Adrenal gland (tissue), 5 donors: ENCODE measurements around the gene TMEM121.

Experiments
- POLR2A ChIP-seq, 2 donors: fragments of 450-650 bp; IDR thresholded peaks; one replicate each; pipeline ENCODE4 v1.6.1; 2017; ENCODE audit warnings: antibody characterized with exemption in 2 of 2, mild to moderate bottlenecking in 2 of 2, moderate library complexity in 1 of 2
- TF ChIP-seq, protein P1 (sequence below), 6 experiments: fragments of 450-650 bp in 4 of 6; fragments of 200-600 bp in 2 of 6; sonication (generic) in 1 of 6; IDR thresholded peaks; 1 replicate in 5 of 6; 2 replicates in 1 of 6; pipeline versions ENCODE4 v1.5.1 to v1.8.0; 2016 to 2021; ENCODE audit warnings: antibody characterized with exemption in 6 of 6, mild to moderate bottlenecking in 2 of 6, moderate library complexity in 1 of 6
- donor health status: DM: no; HTN: no; CAD: no.

GRCh38 chr14:105529569-105530284, 3.3 kb downstream of the TMEM121 start:
- TF ChIP-seq, protein P1, sequence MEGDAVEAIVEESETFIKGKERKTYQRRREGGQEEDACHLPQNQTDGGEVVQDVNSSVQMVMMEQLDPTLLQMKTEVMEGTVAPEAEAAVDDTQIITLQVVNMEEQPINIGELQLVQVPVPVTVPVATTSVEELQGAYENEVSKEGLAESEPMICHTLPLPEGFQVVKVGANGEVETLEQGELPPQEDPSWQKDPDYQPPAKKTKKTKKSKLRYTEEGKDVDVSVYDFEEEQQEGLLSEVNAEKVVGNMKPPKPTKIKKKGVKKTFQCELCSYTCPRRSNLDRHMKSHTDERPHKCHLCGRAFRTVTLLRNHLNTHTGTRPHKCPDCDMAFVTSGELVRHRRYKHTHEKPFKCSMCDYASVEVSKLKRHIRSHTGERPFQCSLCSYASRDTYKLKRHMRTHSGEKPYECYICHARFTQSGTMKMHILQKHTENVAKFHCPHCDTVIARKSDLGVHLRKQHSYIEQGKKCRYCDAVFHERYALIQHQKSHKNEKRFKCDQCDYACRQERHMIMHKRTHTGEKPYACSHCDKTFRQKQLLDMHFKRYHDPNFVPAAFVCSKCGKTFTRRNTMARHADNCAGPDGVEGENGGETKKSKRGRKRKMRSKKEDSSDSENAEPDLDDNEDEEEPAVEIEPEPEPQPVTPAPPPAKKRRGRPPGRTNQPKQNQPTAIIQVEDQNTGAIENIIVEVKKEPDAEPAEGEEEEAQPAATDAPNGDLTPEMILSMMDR (IDR thresholded peaks at IDR 0.05) = no peak
- no peak for TF ChIP-seq POLR2A (IDR thresholded peaks at IDR 0.05)
